GM20000 (cell line): Measurements from ENCODE around the gene BMP2K.

Experiments
- DNase-seq: peaks from one replicate; pipeline ENCODE4 v3.0.0; 2012; ENCODE audit warnings: low spot score
- TF ChIP-seq, protein P1 (sequence below): IDR thresholded peaks from 2 replicates; pipeline ENCODE4 v1.5.1; 2012; ENCODE audit warnings: mild to moderate bottlenecking, control low read depth; ENCODE audit errors: extremely low read depth, missing control alignments

The BMP2K gene

DNA sequence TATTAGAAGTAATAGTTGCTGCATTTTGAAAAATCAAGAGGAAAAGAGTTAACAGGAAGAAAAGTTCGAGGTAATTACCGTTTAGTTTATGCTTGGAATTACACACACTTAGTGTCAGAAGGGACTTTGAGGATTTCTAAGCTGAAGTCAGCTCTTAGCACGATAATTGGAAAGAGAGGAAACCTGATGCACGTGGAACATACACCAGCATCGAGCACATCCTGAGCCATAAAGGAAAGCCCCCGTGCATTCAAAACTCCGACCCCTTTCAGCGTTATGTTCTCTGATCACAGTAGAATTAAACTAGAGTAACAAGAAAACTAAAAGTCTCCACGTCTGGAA lies 163.5 kb downstream of the BMP2K start:
- DNase-seq = no peak
- TF ChIP-seq, protein P1, sequence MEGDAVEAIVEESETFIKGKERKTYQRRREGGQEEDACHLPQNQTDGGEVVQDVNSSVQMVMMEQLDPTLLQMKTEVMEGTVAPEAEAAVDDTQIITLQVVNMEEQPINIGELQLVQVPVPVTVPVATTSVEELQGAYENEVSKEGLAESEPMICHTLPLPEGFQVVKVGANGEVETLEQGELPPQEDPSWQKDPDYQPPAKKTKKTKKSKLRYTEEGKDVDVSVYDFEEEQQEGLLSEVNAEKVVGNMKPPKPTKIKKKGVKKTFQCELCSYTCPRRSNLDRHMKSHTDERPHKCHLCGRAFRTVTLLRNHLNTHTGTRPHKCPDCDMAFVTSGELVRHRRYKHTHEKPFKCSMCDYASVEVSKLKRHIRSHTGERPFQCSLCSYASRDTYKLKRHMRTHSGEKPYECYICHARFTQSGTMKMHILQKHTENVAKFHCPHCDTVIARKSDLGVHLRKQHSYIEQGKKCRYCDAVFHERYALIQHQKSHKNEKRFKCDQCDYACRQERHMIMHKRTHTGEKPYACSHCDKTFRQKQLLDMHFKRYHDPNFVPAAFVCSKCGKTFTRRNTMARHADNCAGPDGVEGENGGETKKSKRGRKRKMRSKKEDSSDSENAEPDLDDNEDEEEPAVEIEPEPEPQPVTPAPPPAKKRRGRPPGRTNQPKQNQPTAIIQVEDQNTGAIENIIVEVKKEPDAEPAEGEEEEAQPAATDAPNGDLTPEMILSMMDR = no peak

DNA sequence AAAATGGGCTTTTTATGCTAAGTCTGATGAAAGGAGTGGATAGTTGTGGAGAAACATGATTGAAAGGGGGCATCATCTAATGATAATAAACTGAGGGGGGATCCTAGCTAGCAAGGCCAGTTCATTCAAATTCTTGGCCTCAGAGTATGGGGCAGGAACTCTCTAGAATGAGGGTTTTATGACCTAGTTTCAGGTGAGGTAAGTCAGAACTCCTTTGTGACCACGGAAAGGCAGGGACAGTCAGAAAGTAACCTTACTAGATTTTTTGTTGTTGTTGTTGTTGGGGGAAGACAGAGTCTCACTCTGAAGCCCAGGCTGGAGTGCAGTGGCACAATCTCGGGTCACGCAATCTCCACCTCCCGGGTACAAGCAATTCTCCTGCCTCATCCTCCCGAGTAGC lies 164.6 kb downstream of the BMP2K start:
- TF ChIP-seq, protein P1 = no peak
- no peak for DNase-seq

DNA sequence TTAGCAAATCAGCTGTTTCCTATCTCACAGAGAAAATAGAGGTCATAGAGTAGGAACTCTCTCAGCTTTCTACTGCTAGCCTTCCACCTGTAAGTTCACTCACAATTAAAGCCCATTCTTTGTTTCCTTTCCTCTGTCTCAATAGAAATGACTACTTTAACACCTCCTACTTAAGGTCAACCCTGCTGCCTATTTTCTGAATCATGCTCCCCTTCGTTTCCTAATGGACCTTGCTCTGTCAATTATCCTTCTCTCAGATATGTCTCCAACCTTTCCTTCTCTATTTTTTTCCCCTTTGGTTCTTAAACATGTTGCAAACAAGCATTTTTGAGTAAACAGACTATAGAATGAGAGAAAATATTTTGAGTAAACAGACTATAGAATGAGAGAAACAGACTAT lies 168.2 kb downstream of the BMP2K start:
- no peak for DNase-seq
- TF ChIP-seq, protein P1 = no peak

DNA sequence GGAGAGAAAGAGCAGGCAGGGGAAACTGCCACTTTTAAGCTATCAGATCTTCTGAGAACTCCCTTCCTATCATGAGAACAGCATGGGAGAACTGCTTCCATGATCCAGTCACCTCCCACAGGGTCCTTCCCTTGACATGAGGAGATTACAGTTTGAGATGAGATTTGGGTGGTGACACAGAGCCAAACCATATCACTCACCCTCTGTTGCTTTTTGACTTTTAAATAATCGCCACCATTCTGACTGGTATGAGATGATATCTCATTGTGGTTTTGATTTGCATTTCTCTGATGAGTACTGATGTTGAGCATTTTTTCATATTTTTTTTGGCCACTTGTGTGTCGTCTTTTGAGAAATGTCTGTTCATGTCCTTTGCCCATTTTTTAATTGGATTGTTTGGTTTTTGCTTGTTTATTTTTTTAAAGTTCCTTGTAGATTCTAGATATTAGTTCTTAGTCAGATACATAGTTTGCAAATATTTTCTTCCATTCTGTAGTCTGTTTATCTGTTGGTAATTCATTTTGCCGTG lies 169.6 kb downstream of the BMP2K start:
- TF ChIP-seq, protein P1 = no peak
- DNase-seq = no peak

DNA sequence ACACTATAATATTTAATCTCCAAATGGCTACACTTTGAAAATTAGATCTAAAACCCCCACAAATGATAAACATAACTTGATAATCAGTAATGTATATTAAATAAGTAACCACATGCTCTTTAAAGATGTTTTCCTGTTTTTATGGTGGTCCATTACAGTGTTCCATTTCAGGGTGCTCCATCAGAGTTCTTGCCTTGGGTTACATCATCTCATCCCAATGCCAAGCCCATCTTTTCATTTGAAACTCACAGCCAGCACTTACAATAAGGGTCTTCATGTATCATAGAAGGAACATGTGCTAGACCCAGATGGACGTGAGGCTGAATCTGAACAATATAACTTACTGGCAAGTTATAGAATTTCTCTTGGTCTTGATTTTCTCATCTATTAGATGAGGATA lies 173.6 kb downstream of the BMP2K start:
- no peak for DNase-seq
- TF ChIP-seq, protein P1 = no peak

DNA sequence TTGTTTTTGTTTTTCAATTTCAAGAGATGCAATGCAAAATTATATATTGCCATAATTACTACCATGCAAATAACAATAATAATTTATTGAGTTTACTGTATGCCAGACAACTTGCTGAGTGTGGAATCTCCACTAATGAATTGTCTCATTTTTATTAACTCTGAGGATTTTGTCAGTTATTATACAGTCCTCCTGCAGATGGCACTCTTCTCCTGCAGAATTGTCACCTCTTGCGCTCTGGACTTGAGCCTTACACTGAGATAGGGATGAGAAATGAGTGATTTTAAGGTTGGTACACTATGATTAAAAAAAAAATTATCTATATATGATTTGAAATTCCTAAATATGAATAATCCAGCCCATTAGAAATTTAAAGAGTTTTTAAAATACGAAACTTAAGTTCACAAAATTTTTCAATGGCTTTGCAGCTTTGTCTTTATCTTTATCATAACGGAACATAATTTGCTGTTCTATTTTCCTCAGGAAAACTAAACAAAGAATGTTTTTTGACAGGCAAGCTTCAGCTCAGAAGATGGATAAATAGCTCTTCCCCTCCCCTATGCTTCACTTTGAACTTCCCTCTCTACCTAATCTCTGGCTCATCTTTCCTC lies 175.8 kb downstream of the BMP2K start:
- TF ChIP-seq, protein P1 = peak; percentile 49
- peak; percentile 43 for DNase-seq

DNA sequence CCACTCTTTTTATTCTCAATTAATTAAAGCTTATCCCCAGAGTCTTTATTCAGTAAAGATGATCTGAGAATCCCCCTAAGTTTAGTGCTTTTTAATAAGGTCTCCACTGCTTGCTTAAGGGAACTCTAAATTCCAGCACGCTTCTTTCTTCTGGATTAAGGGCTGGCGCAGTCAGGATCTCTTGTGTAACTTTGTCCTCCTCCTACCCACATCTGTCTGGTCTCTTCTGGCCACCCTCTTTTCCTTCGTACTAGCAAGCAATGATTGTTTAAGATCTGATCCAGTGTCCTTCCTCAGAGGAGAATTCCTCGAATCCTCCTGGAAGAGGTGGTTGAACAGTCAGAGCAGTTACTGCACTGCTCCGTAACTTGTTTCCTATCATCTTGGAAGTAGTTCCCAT lies 177.1 kb downstream of the BMP2K start:
- TF ChIP-seq, protein P1 = no peak
- no peak for DNase-seq
